PC-9 (cell line): ENCODE measurements around the gene MOGAT2. TPM values are rescaled to one million over a fixed set of nuclear protein-coding genes. Genes with fewer than 3 reads are reported as not detected.
"Not testable (repeated sequence)": the region's sequence is repeated elsewhere in the genome, so short reads cannot be mapped to it uniquely, and the experiment has no call there.

Source experiments
- BruUV-seq: library from RNA; stranded (reverse); fragments of 400-500 nt; replicated peaks from 2 replicates; lab custom pipeline; 2021; lab: Mats Ljungman, UMichigan
- CTCF ChIA-PET: fragments of 300-600 bp; sonication (Branson Sonifier 250); formaldehyde crosslinking; loops from one replicate; lab custom pipeline; 2022; ENCODE audit warnings: antibody characterized with exemption; lab: Charles Lee
- POLR2A ChIA-PET: fragments of 300-600 bp; sonication (Branson Sonifier 250); formaldehyde crosslinking; loops from one replicate; lab custom pipeline; 2022; ENCODE audit warnings: antibody characterized with exemption; ENCODE audit not compliant: unreplicated experiment; lab: Charles Lee
- DNase-seq, 2 experiments: peaks; one replicate each; pipeline versions ENCODE4 v3.0.0 to v3.0.0-alpha.2; 2015 to 2022; ENCODE audit warnings: mixed read lengths in 1 of 2
- H2AFZ ChIP-seq: fragments of 200-600 bp; sonication (generic); 2 replicates; pipeline ENCODE4 v1.8.1; 2017; ENCODE audit warnings: antibody characterized with exemption
- H3F3A ChIP-seq: fragments of 200-600 bp; sonication (generic); 2 replicates; pipeline ENCODE4 v1.8.1; 2017; ENCODE audit warnings: antibody characterized with exemption, mild to moderate bottlenecking, low read depth; ENCODE audit not compliant: insufficient read depth
- H3K27ac ChIP-seq: fragments of 200-600 bp; sonication (generic); 2 replicates; pipeline ENCODE4 v1.6.1; 2016; ENCODE audit warnings: mixed run types
- H3K27me3 ChIP-seq: fragments of 200-600 bp; sonication (generic); 2 replicates; pipeline ENCODE4 v1.6.1; 2016; ENCODE audit warnings: low read depth, mixed run types; ENCODE audit not compliant: insufficient read depth
- H3K36me3 ChIP-seq: fragments of 200-600 bp; sonication (generic); 2 replicates; pipeline ENCODE4 v1.6.1; 2016; ENCODE audit warnings: low read depth, mixed run types
- H3K4me1 ChIP-seq: fragments of 200-600 bp; sonication (generic); replicated peaks from 2 replicates; pipeline ENCODE4 v1.6.1; 2016; ENCODE audit warnings: mixed run types; ENCODE audit not compliant: insufficient read depth
- H3K4me2 ChIP-seq: fragments of 200-600 bp; sonication (generic); 2 replicates; pipeline ENCODE4 v1.6.1; 2017; ENCODE audit warnings: mixed run types
- H3K4me3 ChIP-seq: fragments of 200-600 bp; sonication (generic); 2 replicates; pipeline ENCODE4 v1.6.1; 2016; ENCODE audit warnings: mixed run types
- H3K79me2 ChIP-seq: fragments of 200-600 bp; sonication (generic); 2 replicates; pipeline ENCODE4 v1.6.1; 2017; ENCODE audit warnings: low read depth, mixed run types
- H3K9me2 ChIP-seq: fragments of 200-600 bp; sonication (generic); 2 replicates; pipeline ENCODE4 v1.8.1; 2017; ENCODE audit warnings: mild to moderate bottlenecking; ENCODE audit not compliant: insufficient read depth
- H3K9me3 ChIP-seq: fragments of 200-600 bp; sonication (generic); 2 replicates; pipeline ENCODE4 v1.8.1; 2016; ENCODE audit warnings: low read depth; ENCODE audit not compliant: insufficient read depth
- H4K20me1 ChIP-seq: fragments of 200-600 bp; sonication (generic); 2 replicates; pipeline ENCODE4 v1.8.1; 2017; ENCODE audit not compliant: insufficient read depth
- CTCF ChIP-seq: fragments of 200-600 bp; sonication (generic); conservative IDR thresholded peaks from 2 replicates; pipeline ENCODE4 v1.6.1; 2017; ENCODE audit warnings: mixed run types, antibody characterized with exemption, mild to moderate bottlenecking, moderate library complexity
- EZH2 ChIP-seq: fragments of 200-600 bp; sonication (generic); IDR thresholded peaks from 2 replicates; pipeline ENCODE4 v1.8.0; 2017; ENCODE audit warnings: antibody characterized with exemption, low read depth
- intact Hi-C: fragments of 100-400 bp; cut with micrococcal nuclease; formaldehyde crosslinking; loops from one replicate; pipeline ENCODE4 v1.10.0; 2022; ENCODE audit not compliant: unreplicated experiment
- total RNA-seq: library from RNA; stranded (reverse); gene quantifications from 2 replicates; pipeline ENCODE4 v1.2.3, GENCODE V29; 2021

Gene MOGAT2
- total RNA-seq, 1 experiment from 2014 or later = not detected

- no peaks in the 10 kb centered on the region for H3F3A ChIP-seq
- TF ChIP-seq CTCF (no peak), EZH2 (no peak)
- DNase-seq = no peak
- H3K79me2 ChIP-seq = no peaks in the 10 kb centered on the region
- H3K27ac ChIP-seq = no peak overlapping the region
- no peaks in the 10 kb centered on the region for H3K36me3 ChIP-seq
- peaks cover 25% of the 10 kb centered on the region; the same call in 1 of the 2 replicates for H3K27me3 ChIP-seq
- intact Hi-C loops = no loop called here
- POLR2A ChIA-PET = interaction anchor here (0.6 kb wide), 1 partner anchor 223 kb away, joined by 16 read pairs; no protein-coding TSS in a partner anchor
- no peaks in the 10 kb centered on the region for H4K20me1 ChIP-seq
- BruUV-seq = no TSS peak
- 0 out of 2 replicates have a peak, but pooled peaks cover 3% of the 10 kb centered on the region for H3K9me3 ChIP-seq
- no peak overlapping the region for H3K4me2 ChIP-seq
- H2AFZ ChIP-seq = no peak overlapping the region
- no peaks in the 10 kb centered on the region for H3K9me2 ChIP-seq
- CTCF ChIA-PET = no interaction called here
- no peak overlapping the region for H3K4me3 ChIP-seq
- H3K4me1 ChIP-seq = no peaks in the 10 kb centered on the region; the same call in 1 of the 2 replicates
These were observed 38.9 kb upstream of the MOGAT2 start for GRCh38 chr11:75678620-75679259.

GRCh38 chr11:75679566-75679965, 38.1 kb upstream of the MOGAT2 start:
- 0 out of 2 replicates have a peak, but pooled peaks cover 1% of the 10 kb centered on the region for H3K9me3 ChIP-seq
- no TSS peak for BruUV-seq
- CTCF ChIA-PET = no interaction called here

DNA sequence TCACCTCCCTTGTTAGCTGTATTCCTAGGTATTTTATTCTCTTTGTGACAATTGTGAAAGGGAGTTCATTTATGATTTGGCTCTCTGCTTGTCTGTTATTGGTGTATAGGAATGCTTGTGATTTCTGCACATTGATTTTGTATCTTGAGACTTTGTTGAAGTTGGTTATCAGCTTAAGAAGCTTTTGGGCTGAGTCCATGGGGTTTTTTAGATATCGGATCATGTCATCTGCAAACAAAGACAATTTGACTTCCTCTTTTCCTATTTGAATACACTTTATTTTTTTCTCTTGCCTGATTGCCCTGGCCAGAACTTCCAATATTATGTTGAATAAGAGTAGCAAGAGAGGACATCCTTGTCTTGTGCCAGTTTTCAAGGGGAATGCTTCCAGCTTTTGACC, 33.8 kb upstream of the MOGAT2 start:
- POLR2A ChIA-PET = interaction anchor here (0.6 kb wide), 1 partner anchor 296 kb away, joined by 4 read pairs; no protein-coding TSS in a partner anchor
- H3K9me2 ChIP-seq, H3K27ac ChIP-seq, H2AFZ ChIP-seq, H3F3A ChIP-seq, BruUV-seq, H3K36me3 ChIP-seq, intact Hi-C loops, H4K20me1 ChIP-seq, H3K9me3 ChIP-seq, H3K4me3 ChIP-seq, H3K4me2 ChIP-seq, DNase-seq, H3K79me2 ChIP-seq, CTCF ChIA-PET, H3K4me1 ChIP-seq: not testable (repeated sequence)
- H3K27me3 ChIP-seq = peaks cover 24% of the 10 kb centered on the region; the same call in 1 of the 2 replicates

More at GRCh38 chr11:75679566-75679965, 38.1 kb upstream of the MOGAT2 start:
- no peak for DNase-seq
- no peak overlapping the region for H3K4me3 ChIP-seq
- no peaks in the 10 kb centered on the region for H3K9me2 ChIP-seq
- H3K4me2 ChIP-seq = no peak overlapping the region
- H3K27ac ChIP-seq = no peak overlapping the region
- no peak overlapping the region for H2AFZ ChIP-seq
- no peaks in the 10 kb centered on the region for H4K20me1 ChIP-seq
- H3K4me1 ChIP-seq = no peaks in the 10 kb centered on the region
- POLR2A ChIA-PET = interaction anchor here (0.6 kb wide), 1 partner anchor 8 kb away, joined by 8 read pairs; no protein-coding TSS in a partner anchor
- intact Hi-C loops = no loop called here
- no peaks in the 10 kb centered on the region for H3K79me2 ChIP-seq
- no peaks in the 10 kb centered on the region for H3F3A ChIP-seq
- no peak for TF ChIP-seq CTCF
- no peak for TF ChIP-seq EZH2
- peaks cover 26% of the 10 kb centered on the region; the same call in 1 of the 2 replicates for H3K27me3 ChIP-seq
- H3K36me3 ChIP-seq = no peaks in the 10 kb centered on the region
